Liver (tissue), 9 donors: ENCODE results near the gene PLEKHA8. TPM values are rescaled to one million over a fixed set of nuclear protein-coding genes. Genes with fewer than 3 reads are reported as not detected.

ENCODE experiments used
- DNase-seq: peaks from one replicate; pipeline ENCODE4 v3.0.0-alpha.2; 2017; ENCODE audit warnings: low spot score
- H3K27ac ChIP-seq, 2 donors: one replicate each; pipeline ENCODE4 v1.7.0; 2013; ENCODE audit warnings: inconsistent platforms in 2 of 2, low read length in 2 of 2, control low read depth in 1 of 2, low read depth in 1 of 2, mild to moderate bottlenecking in 1 of 2
- H3K27me3 ChIP-seq, 4 donors: one replicate each; pipeline versions ENCODE4 v1.6.1 to v1.7.0; 2013; ENCODE audit warnings: low read length in 3 of 4, inconsistent platforms in 1 of 4, mild to moderate bottlenecking in 1 of 4, moderate library complexity in 1 of 4; ENCODE audit not compliant: control insufficient read depth in 4 of 4, insufficient read depth in 4 of 4
- H3K36me3 ChIP-seq, 4 donors: one replicate each; pipeline versions ENCODE4 v1.6.1 to v1.7.0; 2013; ENCODE audit warnings: low read length in 3 of 4, mild to moderate bottlenecking in 3 of 4, low read depth in 1 of 4, moderate library complexity in 1 of 4; ENCODE audit not compliant: control insufficient read depth in 4 of 4, insufficient read depth in 3 of 4
- H3K4me1 ChIP-seq, 4 donors: one replicate each; pipeline versions ENCODE4 v1.6.1 to v1.7.0; 2013; ENCODE audit warnings: low read length in 3 of 4, mild to moderate bottlenecking in 3 of 4, moderate library complexity in 1 of 4; ENCODE audit not compliant: control insufficient read depth in 4 of 4, insufficient read depth in 4 of 4
- H3K4me3 ChIP-seq, 3 donors: one replicate each; pipeline versions ENCODE4 v1.6.1 to v1.7.0; 2013; ENCODE audit warnings: low read length in 3 of 3, control low read depth in 1 of 3, low read depth in 1 of 3, mild to moderate bottlenecking in 1 of 3
- H3K9ac ChIP-seq, 2 donors: one replicate each; pipeline ENCODE4 v1.7.0; 2013; ENCODE audit warnings: low read length in 2 of 2, mild to moderate bottlenecking in 2 of 2, moderate library complexity in 2 of 2, control low read depth in 1 of 2, low read depth in 1 of 2
- H3K9me3 ChIP-seq, 4 donors: one replicate each; pipeline versions ENCODE4 v1.6.1 to v1.7.0; 2013; ENCODE audit warnings: low read length in 3 of 4; ENCODE audit not compliant: control insufficient read depth in 4 of 4
- ATF3 ChIP-seq: IDR thresholded peaks from 2 replicates; pipeline ENCODE4 v1.6.1; 2016; ENCODE audit warnings: antibody characterized with exemption
- CTCF ChIP-seq: fragments of 150-350 bp; IDR thresholded peaks from 2 replicates; pipeline ENCODE4 v1.5.1; 2017; ENCODE audit warnings: improper control_type of control experiment, low read depth, low read length; ENCODE audit not compliant: missing input control
- EGR1 ChIP-seq, 2 donors: IDR thresholded peaks; 2 replicates each; pipeline ENCODE4 v1.6.1; 2016 to 2018; ENCODE audit warnings: antibody characterized with exemption in 2 of 2, low read depth in 2 of 2
- FOXA1 ChIP-seq: IDR thresholded peaks from 2 replicates; pipeline ENCODE4 v1.6.1; 2016; ENCODE audit warnings: antibody characterized with exemption
- FOXA2 ChIP-seq: IDR thresholded peaks from 2 replicates; pipeline ENCODE4 v1.6.1; 2016; ENCODE audit warnings: antibody characterized with exemption
- GABPA ChIP-seq, 2 donors: IDR thresholded peaks in 1 of 2; conservative IDR thresholded peaks in 1 of 2; 2 replicates each; pipeline ENCODE4 v1.6.1; 2016; ENCODE audit warnings: antibody characterized with exemption in 2 of 2, mild to moderate bottlenecking in 1 of 2, moderate library complexity in 1 of 2
- HNF4A ChIP-seq, 2 donors: conservative IDR thresholded peaks; 2 replicates each; pipeline ENCODE4 v1.6.1; 2016; ENCODE audit warnings: antibody characterized with exemption in 2 of 2, mild to moderate bottlenecking in 2 of 2
- HNF4G ChIP-seq: IDR thresholded peaks from 2 replicates; pipeline ENCODE4 v1.6.1; 2016; ENCODE audit warnings: antibody characterized with exemption
- JUND ChIP-seq, 2 donors: IDR thresholded peaks; 2 replicates each; pipeline ENCODE4 v1.6.1; 2016; ENCODE audit warnings: antibody characterized with exemption in 2 of 2
- MAX ChIP-seq: IDR thresholded peaks from 2 replicates; pipeline ENCODE4 v1.6.1; 2016; ENCODE audit warnings: antibody characterized with exemption
- NR2F2 ChIP-seq: IDR thresholded peaks from 2 replicates; pipeline ENCODE4 v1.6.1; 2016; ENCODE audit warnings: antibody characterized with exemption
- RAD21 ChIP-seq, 2 donors: IDR thresholded peaks; 2 replicates each; pipeline ENCODE4 v1.6.1; 2016; ENCODE audit warnings: antibody characterized with exemption in 2 of 2, mild to moderate bottlenecking in 2 of 2
- REST ChIP-seq: IDR thresholded peaks from 2 replicates; pipeline ENCODE4 v1.6.1; 2016; ENCODE audit warnings: antibody characterized with exemption, mild to moderate bottlenecking
- RXRA ChIP-seq, 2 donors: IDR thresholded peaks; 2 replicates each; pipeline ENCODE4 v1.6.1; 2017 to 2018; ENCODE audit warnings: antibody characterized with exemption in 2 of 2, mild to moderate bottlenecking in 1 of 2
- SP1 ChIP-seq: IDR thresholded peaks from 2 replicates; pipeline ENCODE4 v1.6.1; 2018; ENCODE audit warnings: antibody characterized with exemption, mild to moderate bottlenecking
- TAF1 ChIP-seq: conservative IDR thresholded peaks from 2 replicates; pipeline ENCODE4 v1.6.1; 2016; ENCODE audit warnings: antibody characterized with exemption, mild to moderate bottlenecking
- YY1 ChIP-seq: IDR thresholded peaks from 2 replicates; pipeline ENCODE4 v1.6.1; 2016; ENCODE audit warnings: antibody characterized with exemption, mild to moderate bottlenecking
- ZBTB33 ChIP-seq: IDR thresholded peaks from 2 replicates; pipeline ENCODE4 v1.6.1; 2016; ENCODE audit warnings: antibody characterized with exemption
- WGBS: extraction: QIAGEN DNeasy Blood & Tissue Kit; methylation state at CpG from one replicate; pipeline ENCODE4 v1.1.7; 2013; 5-methylcytosine and 5-hydroxymethylcytosine counted together
- polyA plus RNA-seq, 2 donors: library from polyadenylated mRNA; stranded (reverse) in 1 of 2; unstranded in 1 of 2; fragments of 200-250 nt in 1 of 2; fragments of >200 nt in 1 of 2; fragmentation: Nextera tagmentation in 1 of 2; extraction: Ambion mirVana in 1 of 2; gene quantifications; one replicate each; pipeline versions ENCODE4 v1.2.1 to v1.2.3, GENCODE V29; 2013 to 2015
- total RNA-seq, 2 donors: library from RNA; depleted of rRNA; stranded (reverse); fragments of >200 nt; gene quantifications; one replicate each; pipeline ENCODE4 v1.2.3, GENCODE V29; 2014
- donor health status: healthy.
- donor health status: healthy.
- donor health status: healthy.
- donor health status: healthy.
- donor health status: healthy.

The PLEKHA8 gene
- total and polyA plus RNA-seq, 4 donors: 1.0 to 5.4 (median 2.4) TPM

- Histone ChIP-seq H3K4me3 (no peak overlapping the region), H3K4me1 (peaks cover 0 to 4% (median 1%) of the 10 kb centered on the region in 4 donors), H3K27me3 (no peaks in the 10 kb centered on the region), H3K36me3 (no peaks in the 10 kb centered on the region), H3K27ac (no peak overlapping the region), H3K9me3 (no peaks in the 10 kb centered on the region), H3K9ac (no peak overlapping the region)
- no peak for DNase-seq
- TF ChIP-seq FOXA2: no peak
- no peak for TF ChIP-seq RAD21 (IDR thresholded peaks at IDR 0.05)
- TF ChIP-seq FOXA1: no peak
- no peak for TF ChIP-seq REST
- no peak for TF ChIP-seq TAF1
- no peak for TF ChIP-seq RXRA (IDR thresholded peaks at IDR 0.05)
- TF ChIP-seq YY1: no peak
- TF ChIP-seq NR2F2: no peak
- TF ChIP-seq ATF3: no peak
- TF ChIP-seq CTCF: no peak
- TF ChIP-seq GABPA (IDR thresholded peaks at IDR 0.05 in 1 of 2, conservative IDR thresholded peaks at IDR 0.05 in 1 of 2): no peak
- no peak for TF ChIP-seq HNF4G
- TF ChIP-seq JUND (IDR thresholded peaks at IDR 0.05): no peak
- no peak for TF ChIP-seq HNF4A (conservative IDR thresholded peaks at IDR 0.05)
- no peak for TF ChIP-seq SP1
- TF ChIP-seq ZBTB33: no peak
- no peak for TF ChIP-seq EGR1 (IDR thresholded peaks at IDR 0.05; ENCODE audit: low read depth in 2 of 2)
- no peak for TF ChIP-seq MAX
- 73% methylated on average over 3 of the region's 3 CpGs for WGBS
Observed at GRCh38 chr7:30175180-30175579, 147.0 kb downstream of the PLEKHA8 start.
